ENCODE measurements around the gene JPH2. TPM values are rescaled to one million over a fixed set of nuclear protein-coding genes. Genes with fewer than 3 reads are reported as not detected.

JPH2 gene
- total RNA-seq, 1 donor from 2014 or later: 4.6 TPM

GRCh38 chr20:44222633-44223368 is 35.8 kb upstream of the JPH2 start:
- Histone ChIP-seq H3K36me3 (peaks cover 4% of the 10 kb centered on the region), H3K27me3 (ENCODE audit: low read depth) (no peaks in the 10 kb centered on the region), H3K27ac (no peak overlapping the region), H3K4me3 (no peak overlapping the region), H3K4me1 (peaks cover 5% of the 10 kb centered on the region), H3K9me3 (no peaks in the 10 kb centered on the region)
- no peak for ATAC-seq
- DNase-seq: no peak
- intact Hi-C loops (cut with DNase I): no loop called here
- TF ChIP-seq, protein P1, sequence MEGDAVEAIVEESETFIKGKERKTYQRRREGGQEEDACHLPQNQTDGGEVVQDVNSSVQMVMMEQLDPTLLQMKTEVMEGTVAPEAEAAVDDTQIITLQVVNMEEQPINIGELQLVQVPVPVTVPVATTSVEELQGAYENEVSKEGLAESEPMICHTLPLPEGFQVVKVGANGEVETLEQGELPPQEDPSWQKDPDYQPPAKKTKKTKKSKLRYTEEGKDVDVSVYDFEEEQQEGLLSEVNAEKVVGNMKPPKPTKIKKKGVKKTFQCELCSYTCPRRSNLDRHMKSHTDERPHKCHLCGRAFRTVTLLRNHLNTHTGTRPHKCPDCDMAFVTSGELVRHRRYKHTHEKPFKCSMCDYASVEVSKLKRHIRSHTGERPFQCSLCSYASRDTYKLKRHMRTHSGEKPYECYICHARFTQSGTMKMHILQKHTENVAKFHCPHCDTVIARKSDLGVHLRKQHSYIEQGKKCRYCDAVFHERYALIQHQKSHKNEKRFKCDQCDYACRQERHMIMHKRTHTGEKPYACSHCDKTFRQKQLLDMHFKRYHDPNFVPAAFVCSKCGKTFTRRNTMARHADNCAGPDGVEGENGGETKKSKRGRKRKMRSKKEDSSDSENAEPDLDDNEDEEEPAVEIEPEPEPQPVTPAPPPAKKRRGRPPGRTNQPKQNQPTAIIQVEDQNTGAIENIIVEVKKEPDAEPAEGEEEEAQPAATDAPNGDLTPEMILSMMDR (IDR thresholded peaks at IDR 0.05): no peak

GRCh38 chr20:44222027-44222426 is 35.0 kb upstream of the JPH2 start:
- Histone ChIP-seq H3K4me1 (peaks cover 12% of the 10 kb centered on the region), H3K9me3 (no peaks in the 10 kb centered on the region), H3K4me3 (no peak overlapping the region), H3K27ac (no peak overlapping the region), H3K27me3 (ENCODE audit: low read depth) (no peaks in the 10 kb centered on the region), H3K36me3 (peaks cover 4% of the 10 kb centered on the region)
- intact Hi-C loops (cut with DNase I): no loop called here
- DNase-seq (no peak), ATAC-seq (no peak)
- TF ChIP-seq, protein P1 (IDR thresholded peaks at IDR 0.05): no peak

GRCh38 chr20:44221368-44221954 is 34.5 kb upstream of the JPH2 start:
- no peak overlapping the region for H3K27ac ChIP-seq
- TF ChIP-seq, protein P1 (IDR thresholded peaks at IDR 0.05): no peak
- H3K4me1 ChIP-seq: peaks cover 12% of the 10 kb centered on the region
- H3K9me3 ChIP-seq: no peaks in the 10 kb centered on the region
- DNase-seq (no peak), ATAC-seq (no peak)
- H3K36me3 ChIP-seq: peaks cover 4% of the 10 kb centered on the region
- intact Hi-C loops (cut with DNase I): no loop called here
- no peaks in the 10 kb centered on the region for H3K27me3 ChIP-seq (ENCODE audit: low read depth)
- H3K4me3 ChIP-seq: no peak overlapping the region

GRCh38 chr20:44219791-44220190 is 32.8 kb upstream of the JPH2 start:
- no peaks in the 10 kb centered on the region for H3K9me3 ChIP-seq
- no peak for ATAC-seq
- intact Hi-C loops (cut with DNase I): loop anchor here (5.0 kb wide), 1 partner anchor 93 kb away; the partner anchor contains the start of gene FITM2
- no peaks in the 10 kb centered on the region for H3K27me3 ChIP-seq (ENCODE audit: low read depth)
- H3K4me1 ChIP-seq: peaks cover 12% of the 10 kb centered on the region
- no peak for DNase-seq
- TF ChIP-seq, protein P1 (IDR thresholded peaks at IDR 0.05): no peak
- no peak overlapping the region for H3K4me3 ChIP-seq
- H3K27ac ChIP-seq: no peak overlapping the region
- H3K36me3 ChIP-seq: peaks cover under 1% of the 10 kb centered on the region

GRCh38 chr20:44219170-44219730 is 32.3 kb upstream of the JPH2 start:
- intact Hi-C loops (cut with DNase I): loop anchor here (5.0 kb wide), 1 partner anchor 93 kb away; the partner anchor contains the start of gene FITM2
- H3K9me3 ChIP-seq: no peaks in the 10 kb centered on the region
- no peaks in the 10 kb centered on the region for H3K27me3 ChIP-seq (ENCODE audit: low read depth)
- H3K4me3 ChIP-seq: no peak overlapping the region
- ATAC-seq (no peak), DNase-seq (no peak)
- peaks cover 12% of the 10 kb centered on the region for H3K4me1 ChIP-seq
- no peaks in the 10 kb centered on the region for H3K36me3 ChIP-seq
- TF ChIP-seq, protein P1 (IDR thresholded peaks at IDR 0.05): no peak
- no peak overlapping the region for H3K27ac ChIP-seq

Data from lower lobe of right lung (tissue), 2 donors.